CD8-positive, alpha-beta memory T cell (primary cell): ENCODE results near the gene CYRIA. TPM values are rescaled to one million over a fixed set of nuclear protein-coding genes. Genes with fewer than 3 reads are reported as not detected.

Experiments
- CTCF ChIA-PET: fragments of 350-600 bp; sonication (Branson Sonifier 250); formaldehyde crosslinking; loops from one replicate; lab custom pipeline; 2021; ENCODE audit warnings: antibody characterized with exemption; lab: Charles Lee
- POLR2A ChIA-PET: fragments of 350-600 bp; sonication (Branson Sonifier 250); formaldehyde crosslinking; loops from one replicate; lab custom pipeline; 2021; ENCODE audit warnings: antibody characterized with exemption; lab: Charles Lee
- DNase-seq, 5 donors: peaks; one replicate each; pipeline versions ENCODE4 v3.0.0 to v3.0.0-alpha.2; 2020 to 2022; ENCODE audit warnings: mixed read lengths in 1 of 5
- H3K27ac ChIP-seq: one replicate; pipeline ENCODE4 v1.7.0; 2013; ENCODE audit warnings: low read depth, mild to moderate bottlenecking, low read length, moderate library complexity
- H3K27me3 ChIP-seq: 2 replicates; pipeline ENCODE4 v1.7.0; 2013; ENCODE audit warnings: low read length, mild to moderate bottlenecking; ENCODE audit not compliant: insufficient read depth, poor library complexity, severe bottlenecking
- H3K36me3 ChIP-seq: 2 replicates; pipeline ENCODE4 v1.7.0; 2013; ENCODE audit warnings: mild to moderate bottlenecking, low read length, moderate library complexity; ENCODE audit not compliant: insufficient read depth
- H3K4me1 ChIP-seq: 2 replicates; pipeline ENCODE4 v1.7.0; 2013; ENCODE audit warnings: mild to moderate bottlenecking, low read length, moderate library complexity; ENCODE audit not compliant: insufficient read depth
- H3K4me3 ChIP-seq: 2 replicates; pipeline ENCODE4 v1.7.0; 2013; ENCODE audit warnings: mild to moderate bottlenecking, low read length
- H3K9me3 ChIP-seq: 2 replicates; pipeline ENCODE4 v1.7.0; 2013; ENCODE audit warnings: mild to moderate bottlenecking, low read length
- H3K27ac Mint-ChIP-seq, 8 donors: one replicate each; pipeline ENCODE4 v1.8.0; 2020 to 2021; ENCODE audit warnings: mixed read lengths in 8 of 8, mild to moderate bottlenecking in 6 of 8, inconsistent platforms in 3 of 8, moderate library complexity in 3 of 8
- H3K27me3 Mint-ChIP-seq, 2 donors: one replicate each; pipeline ENCODE4 v1.8.0; 2020 to 2021; ENCODE audit warnings: mixed read lengths in 2 of 2, mild to moderate bottlenecking in 1 of 2, moderate library complexity in 1 of 2
- H3K36me3 Mint-ChIP-seq, 3 donors: one replicate each; pipeline ENCODE4 v1.8.0; 2020 to 2021; ENCODE audit warnings: mixed read lengths in 3 of 3, inconsistent platforms in 1 of 3, mild to moderate bottlenecking in 1 of 3
- H3K4me1 Mint-ChIP-seq, 3 donors: one replicate each; pipeline ENCODE4 v1.8.0; 2020 to 2021; ENCODE audit warnings: mixed read lengths in 3 of 3, inconsistent platforms in 1 of 3, mild to moderate bottlenecking in 1 of 3
- H3K4me3 Mint-ChIP-seq, 7 donors: one replicate each; pipeline ENCODE4 v1.8.0; 2020 to 2021; ENCODE audit warnings: mixed read lengths in 7 of 7, mild to moderate bottlenecking in 6 of 7, moderate library complexity in 4 of 7, inconsistent platforms in 2 of 7
- H3K9me3 Mint-ChIP-seq, 5 donors: one replicate each; pipeline ENCODE4 v1.8.0; 2020 to 2022; ENCODE audit warnings: mixed read lengths in 5 of 5, mild to moderate bottlenecking in 3 of 5, moderate library complexity in 2 of 5, inconsistent platforms in 1 of 5
- polyA plus RNA-seq: library from polyadenylated mRNA; unstranded; fragments of 300-500 nt; fragmentation: Illumina TruSeq; gene quantifications from one replicate; pipeline ENCODE4 v1.2.3, GENCODE V29; 2021
- total RNA-seq, 2 experiments: library from RNA; stranded (reverse); gene quantifications; one replicate each; pipeline ENCODE4 v1.2.3, GENCODE V29; 2021

CYRIA gene
- total RNA-seq (1 to 10 TPM; 1.0 to 1.2 TPM), polyA plus RNA-seq (6.3 TPM)

GRCh38 chr2:16665748-16666448 lies at the start of gene CYRIA:
Gene CYRIA (minus strand): TSS chr2:16665834. CDS start chr2:16588119, 77,715 bp downstream.
- peaks cover 14% of the 10 kb centered on the region for H3K4me1 ChIP-seq
- H3K36me3 Mint-ChIP-seq, result no peaks in the 10 kb centered on the region
- H3K27ac Mint-ChIP-seq, result peak within 1 kb of the TSS; percentile 64 to 99 (median 90)
- H3K27me3 ChIP-seq, result no peaks in the 10 kb centered on the region
- H3K4me1 Mint-ChIP-seq, result peaks cover 36 to 43% (median 39%) of the 10 kb centered on the region in 3 donors
- H3K9me3 ChIP-seq, result no peaks in the 10 kb centered on the region
- H3K27ac ChIP-seq, result peak within 1 kb of the TSS; percentile 25
- H3K4me3 ChIP-seq, result peak within 1 kb of the TSS; percentile 27
- CTCF ChIA-PET, result no interaction called here
- peaks cover 20 to 37% of the 10 kb centered on the region in 2 donors for H3K27me3 Mint-ChIP-seq
- H3K9me3 Mint-ChIP-seq, result no peaks in the 10 kb centered on the region
- DNase-seq, result peak; percentile 12 to 59 (median 38)
- H3K36me3 ChIP-seq, result no peaks in the 10 kb centered on the region
- H3K4me3 Mint-ChIP-seq, result peak within 1 kb of the TSS; percentile 77 to 93 (median 90)
- POLR2A ChIA-PET, result no interaction called here

- Mint-ChIP-seq H3K36me3 (no peaks in the 10 kb centered on the region), H3K9me3 (peaks cover 0 to 2% (median 0%) of the 10 kb centered on the region in 5 donors), H3K4me3 (no peak overlapping the region), H3K27me3 (no peaks in the 10 kb centered on the region), H3K4me1 (no peaks in the 10 kb centered on the region), H3K27ac (no peak overlapping the region)
- CTCF ChIA-PET, result no interaction called here
- Histone ChIP-seq H3K36me3 (no peaks in the 10 kb centered on the region), H3K27me3 (no peaks in the 10 kb centered on the region), H3K27ac (no peak overlapping the region), H3K4me1 (no peaks in the 10 kb centered on the region), H3K4me3 (no peak overlapping the region), H3K9me3 (no peaks in the 10 kb centered on the region)
- POLR2A ChIA-PET, result no interaction called here
- no peak for DNase-seq
These were observed 47.4 kb upstream of the CYRIA start for GRCh38 chr2:16713011-16713423.

GRCh38 chr2:16709769-16710168 lies 44.1 kb upstream of the CYRIA start:
- Histone ChIP-seq H3K27me3 (no peaks in the 10 kb centered on the region), H3K4me1 (no peaks in the 10 kb centered on the region), H3K27ac (no peak overlapping the region), H3K4me3 (no peak overlapping the region), H3K36me3 (no peaks in the 10 kb centered on the region), H3K9me3 (no peaks in the 10 kb centered on the region)
- POLR2A ChIA-PET, result no interaction called here
- H3K4me3 Mint-ChIP-seq, result no peak overlapping the region
- no peaks in the 10 kb centered on the region for H3K9me3 Mint-ChIP-seq
- H3K4me1 Mint-ChIP-seq, result no peaks in the 10 kb centered on the region
- H3K27me3 Mint-ChIP-seq, result no peaks in the 10 kb centered on the region
- no peak overlapping the region for H3K27ac Mint-ChIP-seq
- H3K36me3 Mint-ChIP-seq, result no peaks in the 10 kb centered on the region
- no peak for DNase-seq
- CTCF ChIA-PET, result no interaction called here

GRCh38 chr2:16708173-16708572 lies 42.5 kb upstream of the CYRIA start:
- peaks cover 0 to 2% (median 0%) of the 10 kb centered on the region in 5 donors for H3K9me3 Mint-ChIP-seq
- no peaks in the 10 kb centered on the region for H3K27me3 Mint-ChIP-seq
- H3K4me1 ChIP-seq, result no peaks in the 10 kb centered on the region
- no peak for DNase-seq
- H3K4me3 ChIP-seq, result no peak overlapping the region
- no peak overlapping the region for H3K27ac ChIP-seq
- H3K27ac Mint-ChIP-seq, result no peak overlapping the region
- H3K9me3 ChIP-seq, result no peaks in the 10 kb centered on the region
- no peaks in the 10 kb centered on the region for H3K36me3 ChIP-seq
- H3K36me3 Mint-ChIP-seq, result no peaks in the 10 kb centered on the region
- no peak overlapping the region for H3K4me3 Mint-ChIP-seq
- CTCF ChIA-PET, result no interaction called here
- H3K4me1 Mint-ChIP-seq, result no peaks in the 10 kb centered on the region
- no peaks in the 10 kb centered on the region for H3K27me3 ChIP-seq
- POLR2A ChIA-PET, result no interaction called here

GRCh38 chr2:16707014-16707623 lies 41.5 kb upstream of the CYRIA start:
- H3K4me3 Mint-ChIP-seq, result no peak overlapping the region
- H3K36me3 Mint-ChIP-seq, result no peaks in the 10 kb centered on the region
- no peak for DNase-seq

GRCh38 chr2:16700551-16701259 lies 35.1 kb upstream of the CYRIA start:
- no peaks in the 10 kb centered on the region for H3K27me3 ChIP-seq
- H3K9me3 ChIP-seq, result no peaks in the 10 kb centered on the region
- no peaks in the 10 kb centered on the region for H3K4me1 ChIP-seq
- H3K4me1 Mint-ChIP-seq, result no peaks in the 10 kb centered on the region
- H3K27ac ChIP-seq, result no peak overlapping the region
- H3K36me3 Mint-ChIP-seq, result no peaks in the 10 kb centered on the region
- no peak overlapping the region for H3K4me3 Mint-ChIP-seq
- H3K4me3 ChIP-seq, result no peak overlapping the region
- no peak for DNase-seq
- no peak overlapping the region for H3K27ac Mint-ChIP-seq
- ChIA-PET CTCF (no interaction called here), POLR2A (no interaction called here)
- no peaks in the 10 kb centered on the region for H3K36me3 ChIP-seq
- H3K27me3 Mint-ChIP-seq, result peaks cover 1 to 3% of the 10 kb centered on the region in 2 donors
- peaks cover 2 to 11% (median 8%) of the 10 kb centered on the region in 5 donors for H3K9me3 Mint-ChIP-seq

More at GRCh38 chr2:16707014-16707623, 41.5 kb upstream of the CYRIA start:
- Histone ChIP-seq H3K36me3 (no peaks in the 10 kb centered on the region), H3K27ac (no peak overlapping the region), H3K4me1 (no peaks in the 10 kb centered on the region), H3K9me3 (no peaks in the 10 kb centered on the region), H3K4me3 (no peak overlapping the region), H3K27me3 (no peaks in the 10 kb centered on the region)
- no peak overlapping the region for H3K27ac Mint-ChIP-seq
- CTCF ChIA-PET, result no interaction called here
- H3K4me1 Mint-ChIP-seq, result no peaks in the 10 kb centered on the region
- POLR2A ChIA-PET, result no interaction called here
- H3K27me3 Mint-ChIP-seq, result no peaks in the 10 kb centered on the region
- peaks cover 0 to 2% (median 0%) of the 10 kb centered on the region in 5 donors for H3K9me3 Mint-ChIP-seq

- CTCF ChIA-PET, result no interaction called here
- H3K9me3 ChIP-seq, result no peaks in the 10 kb centered on the region
- DNase-seq, result no peak
- POLR2A ChIA-PET, result no interaction called here
- H3K4me3 ChIP-seq, result no peak overlapping the region
- no peaks in the 10 kb centered on the region for H3K4me1 ChIP-seq
- no peaks in the 10 kb centered on the region for H3K27me3 ChIP-seq
- no peaks in the 10 kb centered on the region for H3K36me3 Mint-ChIP-seq
- no peaks in the 10 kb centered on the region for H3K4me1 Mint-ChIP-seq
- no peaks in the 10 kb centered on the region for H3K36me3 ChIP-seq
- no peak overlapping the region for H3K27ac ChIP-seq
- H3K4me3 Mint-ChIP-seq, result no peak overlapping the region
- peaks cover 0 to 3% of the 10 kb centered on the region in 2 donors for H3K27me3 Mint-ChIP-seq
- no peak overlapping the region for H3K27ac Mint-ChIP-seq
- peaks cover 0 to 11% (median 8%) of the 10 kb centered on the region in 5 donors for H3K9me3 Mint-ChIP-seq
These were observed 28.2 kb upstream of the CYRIA start for GRCh38 chr2:16693854-16694253.

GRCh38 chr2:16691261-16691660 lies 25.6 kb upstream of the CYRIA start:
- POLR2A ChIA-PET, result no interaction called here
- CTCF ChIA-PET, result no interaction called here
- H3K4me3 ChIP-seq, result no peak overlapping the region
- H3K27ac ChIP-seq, result no peak overlapping the region
- no peak for DNase-seq
- Mint-ChIP-seq H3K9me3 (peaks cover 0 to 2% (median 0%) of the 10 kb centered on the region in 5 donors), H3K27ac (no peak overlapping the region), H3K27me3 (peaks cover 0 to 1% of the 10 kb centered on the region in 2 donors), H3K4me1 (no peaks in the 10 kb centered on the region), H3K4me3 (no peak overlapping the region), H3K36me3 (no peaks in the 10 kb centered on the region)
- no peaks in the 10 kb centered on the region for H3K36me3 ChIP-seq
- no peaks in the 10 kb centered on the region for H3K9me3 ChIP-seq
- no peaks in the 10 kb centered on the region for H3K27me3 ChIP-seq
- no peaks in the 10 kb centered on the region for H3K4me1 ChIP-seq
